ENCODE data around the gene TRIM29.
A peak's percentile ranks its signal among the peaks of the same experiment; 100 is the strongest.

The TRIM29 gene

GRCh38 chr11:120135838-120136237, 2.1 kb downstream of the TRIM29 start:
- DNase-seq: no peak

- DNase-seq: no peak
These were observed 3.0 kb downstream of the TRIM29 start for GRCh38 chr11:120134931-120135228.

GRCh38 chr11:120134106-120134930, 3.6 kb downstream of the TRIM29 start:
- no peak for DNase-seq

GRCh38 chr11:120133216-120134105, 4.5 kb downstream of the TRIM29 start:
- DNase-seq: no peak

- no peak for DNase-seq
These were observed 5.2 kb downstream of the TRIM29 start for GRCh38 chr11:120132645-120133185.

- peak; percentile 19 for DNase-seq
These were observed 5.8 kb downstream of the TRIM29 start for GRCh38 chr11:120131941-120132644.

GRCh38 chr11:120130991-120131760, 6.7 kb downstream of the TRIM29 start:
- DNase-seq: no peak

GRCh38 chr11:120130176-120130980, 7.5 kb downstream of the TRIM29 start:
- DNase-seq: no peak

GRCh38 chr11:120129570-120129969, 8.3 kb downstream of the TRIM29 start:
- DNase-seq: no peak

- DNase-seq: no peak
These were observed 9.4 kb downstream of the TRIM29 start for GRCh38 chr11:120128392-120129119.

- DNase-seq: no peak
These were observed 10.7 kb downstream of the TRIM29 start for GRCh38 chr11:120127236-120127635.

- no peak for DNase-seq
These were observed 11.3 kb downstream of the TRIM29 start for GRCh38 chr11:120126620-120127019.

- no peak for DNase-seq
These were observed 12.4 kb downstream of the TRIM29 start for GRCh38 chr11:120125509-120125908.

GRCh38 chr11:120125024-120125423, 12.9 kb downstream of the TRIM29 start:
- DNase-seq: no peak

GRCh38 chr11:120124355-120124754, 13.6 kb downstream of the TRIM29 start:
- DNase-seq: no peak

- DNase-seq: no peak
These were observed 14.0 kb downstream of the TRIM29 start for GRCh38 chr11:120123946-120124345.

GRCh38 chr11:120122924-120123683, 14.8 kb downstream of the TRIM29 start:
- DNase-seq: no peak

GRCh38 chr11:120121914-120122473, 15.9 kb downstream of the TRIM29 start:
- DNase-seq: no peak

- no peak for DNase-seq
These were observed 16.6 kb downstream of the TRIM29 start for GRCh38 chr11:120121336-120121735.

Measured in COR-L47 (cell line).